Measurements from ENCODE around the gene MOV10L1. TPM values are rescaled to one million over a fixed set of nuclear protein-coding genes. Genes with fewer than 3 reads are reported as not detected.
"Not testable (repeated sequence)": the region's sequence is repeated elsewhere in the genome, so short reads cannot be mapped to it uniquely, and the experiment has no call there.

The MOV10L1 gene
- total RNA-seq, 1 donor from 2014 or later: 1.0 TPM

DNA sequence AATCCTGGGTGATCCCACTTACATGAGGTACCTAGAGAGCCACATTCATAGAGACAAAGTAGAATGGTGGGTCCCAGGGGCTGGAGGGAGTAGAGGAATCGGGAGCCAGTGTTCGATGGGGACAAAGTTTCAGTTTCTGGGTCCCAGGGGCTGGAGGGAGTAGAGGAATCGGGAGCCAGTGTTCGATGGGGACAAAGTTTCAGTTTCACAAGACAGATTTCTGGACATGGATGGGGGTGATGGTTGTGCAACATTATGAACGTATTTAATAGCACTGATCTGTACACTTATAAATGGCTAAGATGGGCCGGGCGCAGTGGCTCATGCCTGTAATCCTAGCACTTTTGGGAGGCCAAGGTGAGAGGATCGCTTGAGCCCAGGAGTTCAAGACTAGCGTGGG is 115.2 kb downstream of the MOV10L1 start:
- DNase-seq: not testable (repeated sequence)

DNA sequence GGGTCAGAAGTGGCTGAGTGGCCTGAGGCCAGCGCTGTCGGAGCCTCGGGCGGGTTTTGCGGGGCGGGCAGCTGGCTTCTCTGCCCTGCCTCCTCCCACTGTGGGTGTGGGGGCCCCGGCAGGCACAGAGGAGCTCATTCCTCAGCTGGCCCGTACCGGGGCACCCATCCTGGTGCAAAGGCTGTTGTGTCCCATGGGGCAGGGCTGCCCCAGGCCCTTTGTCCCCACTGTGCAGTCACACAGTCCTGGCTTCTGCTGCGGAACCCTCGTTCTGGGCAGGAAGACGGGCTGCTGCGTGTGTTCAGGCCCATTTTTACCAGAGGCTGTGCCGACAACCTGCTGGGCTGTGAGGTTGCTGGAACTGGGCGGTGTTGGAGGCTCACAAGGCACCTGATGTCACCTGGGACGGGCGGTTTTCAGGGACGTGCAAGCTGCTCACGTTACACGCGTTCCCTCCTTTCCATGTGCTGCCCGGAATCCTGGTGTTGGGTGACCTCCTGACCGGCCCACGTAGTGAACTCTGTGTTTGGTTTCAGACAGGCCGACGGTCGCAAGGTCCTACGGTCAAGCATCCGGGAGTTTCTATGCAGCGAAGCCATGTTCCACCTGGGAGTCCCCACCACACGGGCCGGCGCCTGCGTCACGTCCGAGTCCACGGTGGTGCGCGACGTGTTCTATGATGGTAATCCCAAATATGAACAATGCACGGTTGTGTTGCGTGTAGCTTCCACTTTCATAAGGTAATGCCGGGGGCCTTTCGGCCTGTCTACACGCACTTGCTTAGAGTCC is 116.2 kb downstream of the MOV10L1 start:
- no peak for DNase-seq

DNA sequence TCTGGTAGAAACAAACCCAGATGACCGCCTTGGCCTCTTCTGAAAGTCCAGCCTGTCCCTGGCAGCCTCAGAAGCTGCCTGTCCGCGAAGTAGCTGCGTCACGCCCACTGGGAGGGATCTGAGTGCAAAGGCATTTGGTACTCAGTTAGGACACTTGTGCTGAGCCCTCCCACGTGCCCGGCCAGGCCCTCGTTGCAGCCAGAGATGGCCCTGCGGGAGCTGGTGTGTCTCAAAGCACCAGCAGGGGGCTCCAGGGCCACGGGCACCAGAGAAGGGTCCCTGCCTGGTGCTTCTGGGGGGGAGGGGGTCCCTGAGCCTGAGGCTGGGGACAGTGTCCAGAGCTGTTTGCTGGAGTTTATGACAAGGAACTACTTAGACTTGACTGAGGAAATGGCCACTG is 116.8 kb downstream of the MOV10L1 start:
- DNase-seq: peak; percentile 71

- DNase-seq: no peak
Observed at GRCh38 chr22:50207383-50208140, 117.8 kb downstream of the MOV10L1 start.

DNA sequence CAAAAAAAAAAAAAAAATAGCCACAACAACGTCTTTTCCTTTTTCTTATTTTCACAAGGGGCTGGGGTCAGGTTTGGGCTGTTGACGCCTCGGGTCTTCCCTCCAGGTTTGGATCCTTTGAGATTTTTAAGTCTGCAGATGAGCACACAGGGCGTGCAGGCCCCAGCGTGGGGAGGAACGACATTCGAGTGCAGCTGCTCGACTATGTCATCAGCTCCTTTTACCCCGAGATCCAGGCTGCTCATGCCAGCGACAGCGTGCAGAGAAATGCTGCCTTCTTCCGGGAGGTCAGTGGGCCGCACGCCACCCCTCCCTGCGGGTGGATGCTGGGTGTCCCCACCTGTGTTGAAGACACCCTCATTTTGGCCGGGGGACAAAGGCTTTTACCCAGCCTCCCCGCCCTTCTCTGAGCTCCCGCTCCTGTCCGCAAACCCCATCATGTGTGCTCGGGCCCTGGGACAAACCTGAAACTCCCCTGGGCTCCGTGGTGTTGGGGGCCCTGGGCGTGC is 118.7 kb downstream of the MOV10L1 start:
- DNase-seq: peak; percentile 73

DNA sequence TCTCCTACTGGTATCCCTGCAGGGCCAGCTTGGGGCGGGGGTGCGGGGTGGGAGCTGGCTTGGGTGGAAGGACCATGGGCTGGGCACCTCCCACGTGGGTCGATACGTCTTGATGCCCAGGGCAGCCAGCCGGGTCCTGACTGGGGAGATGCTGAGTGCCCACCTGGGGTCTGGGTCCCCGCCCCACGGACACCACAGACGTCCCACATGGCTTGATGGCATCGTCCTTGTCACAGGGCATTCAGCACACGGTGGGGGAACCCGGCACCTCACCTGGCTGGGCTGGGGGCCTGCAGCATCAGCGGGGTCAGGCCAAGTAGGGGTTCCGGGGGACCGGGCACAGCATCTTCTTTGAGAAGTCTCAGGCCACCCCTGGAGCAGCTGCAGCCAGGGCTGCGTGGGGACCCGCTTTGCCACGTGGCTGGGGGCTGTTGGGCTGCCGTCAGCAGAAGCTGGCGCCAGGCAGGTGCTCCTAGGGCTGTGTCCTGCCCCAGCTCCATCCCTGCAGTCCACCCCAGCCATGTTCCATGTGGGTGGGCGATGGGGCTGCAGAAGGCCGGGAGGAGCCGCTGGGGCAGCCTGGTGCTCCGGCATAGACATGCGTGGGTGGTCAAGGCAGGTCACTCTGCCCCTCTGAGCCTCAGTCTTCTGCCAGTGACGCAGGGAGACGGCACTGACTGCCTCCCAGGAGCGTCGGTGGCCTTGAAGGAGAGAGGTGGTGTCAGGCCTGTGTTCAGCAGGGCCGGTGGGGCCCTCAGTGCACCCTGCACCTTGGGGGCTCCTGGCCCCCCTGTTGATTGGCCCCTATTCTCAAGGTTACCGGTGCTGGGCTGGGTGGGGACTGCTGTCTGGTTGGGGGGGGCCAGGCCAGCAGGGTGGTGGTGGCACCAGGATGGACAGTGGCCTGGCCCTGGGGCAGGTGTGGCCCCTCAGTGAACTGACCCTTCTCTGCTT is 119.4 kb downstream of the MOV10L1 start:
- no peak for DNase-seq

DNA sequence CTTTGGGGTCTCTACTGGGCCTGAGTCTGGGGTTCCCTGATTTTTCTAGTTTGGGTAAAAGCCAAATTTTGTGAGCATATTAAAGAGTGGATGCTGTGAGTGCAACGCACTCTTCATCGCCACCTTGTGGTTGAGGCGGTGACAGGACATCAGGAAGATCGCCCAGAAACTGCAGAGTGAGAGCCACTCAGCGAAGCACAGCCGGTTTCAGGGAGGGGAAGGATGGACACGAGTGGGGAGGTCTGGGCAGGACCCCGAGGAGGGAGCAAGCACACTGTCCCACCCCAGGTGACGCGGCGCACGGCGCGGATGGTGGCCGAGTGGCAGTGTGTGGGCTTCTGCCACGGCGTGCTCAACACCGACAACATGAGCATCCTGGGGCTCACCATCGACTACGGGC is 120.1 kb downstream of the MOV10L1 start:
- peak; percentile 83 for DNase-seq

DNA sequence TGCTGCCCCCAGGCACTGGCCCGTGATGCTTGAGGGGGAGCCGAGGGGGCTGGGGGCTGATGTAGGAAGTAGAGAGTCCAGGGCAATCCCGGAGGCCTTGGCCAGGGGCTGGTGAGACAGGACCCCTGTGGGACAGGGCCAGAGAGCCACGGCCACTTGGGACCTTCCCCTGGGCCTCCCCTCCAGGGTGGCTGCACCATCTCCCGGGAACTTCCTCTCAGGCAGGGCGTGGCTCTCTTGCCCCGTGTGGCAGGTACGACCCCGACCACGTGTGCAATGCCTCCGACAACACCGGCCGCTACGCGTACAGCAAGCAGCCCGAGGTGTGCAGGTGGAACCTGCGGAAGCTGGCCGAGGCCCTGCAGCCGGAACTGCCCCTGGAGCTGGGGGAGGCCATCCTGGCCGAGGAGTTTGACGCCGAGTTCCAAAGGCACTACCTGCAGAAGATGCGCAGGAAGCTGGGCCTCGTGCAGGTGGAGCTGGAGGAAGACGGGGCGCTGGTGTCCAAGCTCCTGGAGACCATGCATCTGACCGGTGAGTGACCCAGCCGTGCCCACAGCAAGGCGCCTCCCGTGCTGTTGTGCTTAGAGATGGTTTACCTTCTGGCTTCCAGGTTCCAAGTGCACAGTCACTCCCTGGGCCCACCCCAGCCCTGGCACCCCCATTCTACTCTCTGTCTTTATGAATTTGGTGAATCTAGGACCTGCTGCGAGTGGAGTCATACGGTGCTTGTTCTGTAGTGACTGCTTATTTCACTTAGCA is 120.8 kb downstream of the MOV10L1 start:
- DNase-seq: no peak

- no peak for DNase-seq
Observed at GRCh38 chr22:50211147-50211546, 121.3 kb downstream of the MOV10L1 start.

Other genes starting within 250 kb of the MOV10L1 start
- 11.4 TPM for gene ZBED4, start 236.2 kb upstream of the MOV10L1 start, total RNA-seq
- gene ALG12, start 171.6 kb upstream of the MOV10L1 start, total RNA-seq: 10.3 TPM
- gene CRELD2, start 171.4 kb upstream of the MOV10L1 start, total RNA-seq: 22.9 TPM
- 57.0 TPM for gene PIM3, start 129.2 kb upstream of the MOV10L1 start, total RNA-seq
- gene IL17REL, start 77.2 kb upstream of the MOV10L1 start, total RNA-seq: not detected
- gene TTLL8, start 31.7 kb upstream of the MOV10L1 start, total RNA-seq: not detected
- gene MLC1, start 4.6 kb upstream of the MOV10L1 start, total RNA-seq: 0.21 TPM
- 0.31 TPM for gene PANX2, start 80.7 kb downstream of the MOV10L1 start, total RNA-seq
- gene TRABD, start 95.9 kb downstream of the MOV10L1 start, total RNA-seq: 18.5 TPM
- gene SELENOO, start 111.0 kb downstream of the MOV10L1 start, total RNA-seq: 15.0 TPM
- gene TUBGCP6, start 155.0 kb downstream of the MOV10L1 start, total RNA-seq: 39.7 TPM
- 23.4 TPM for gene HDAC10, start 161.3 kb downstream of the MOV10L1 start, total RNA-seq
- gene MAPK12, start 171.7 kb downstream of the MOV10L1 start, total RNA-seq: 29.4 TPM
- 4.0 TPM for gene MAPK11, start 180.4 kb downstream of the MOV10L1 start, total RNA-seq
- 146 TPM for gene PLXNB2, start 217.6 kb downstream of the MOV10L1 start, total RNA-seq
- gene DENND6B, start 237.0 kb downstream of the MOV10L1 start, total RNA-seq: 7.5 TPM

Data from tongue (tissue), 2 donors.